ENCODE results near the gene AGTPBP1.
A peak's percentile ranks its signal among the peaks of the same experiment; 100 is the strongest.

The AGTPBP1 gene

DNA sequence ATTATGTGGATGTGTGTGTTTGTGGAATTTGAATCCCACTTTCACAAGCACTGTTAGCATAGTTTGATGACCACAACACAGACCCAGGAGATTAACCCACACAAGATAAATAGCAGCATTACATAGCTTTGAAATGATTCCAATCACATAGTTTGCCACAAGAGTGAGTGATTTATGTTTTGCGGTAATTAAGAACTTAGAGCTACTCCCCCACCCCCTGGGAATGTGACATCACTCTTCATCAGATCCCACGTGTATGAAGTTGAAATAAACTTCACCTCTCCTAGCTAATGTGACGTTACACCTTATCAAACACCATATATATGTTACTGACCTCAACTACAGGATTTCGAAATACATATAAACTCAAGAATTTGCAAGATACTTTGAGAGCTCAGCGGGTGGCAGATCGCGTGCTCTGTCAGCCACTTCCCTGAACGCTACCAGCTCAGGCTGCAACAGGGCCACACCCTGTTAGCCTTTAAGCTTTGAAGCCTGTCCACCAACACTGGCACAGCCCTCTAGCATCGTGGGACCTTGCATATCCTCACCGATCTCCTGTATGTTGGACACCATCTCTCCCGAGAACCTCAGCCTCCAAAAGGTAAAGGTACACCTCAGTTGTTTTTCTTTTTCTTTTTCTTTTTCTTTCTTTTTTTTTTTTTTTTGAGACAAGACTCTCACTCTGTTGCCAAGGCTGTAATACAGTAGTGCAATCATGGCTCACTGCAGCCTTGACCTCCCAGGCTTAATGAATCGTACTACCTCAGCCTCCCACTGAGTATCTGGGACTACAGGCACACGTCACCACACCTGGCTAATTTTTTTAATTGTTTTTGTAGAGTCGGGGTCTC lies 1.7 kb upstream of the AGTPBP1 start:
- no peak overlapping the region for H3K4me3 ChIP-seq (ENCODE audit: low read depth, low read length)
- TF ChIP-seq, protein P1, sequence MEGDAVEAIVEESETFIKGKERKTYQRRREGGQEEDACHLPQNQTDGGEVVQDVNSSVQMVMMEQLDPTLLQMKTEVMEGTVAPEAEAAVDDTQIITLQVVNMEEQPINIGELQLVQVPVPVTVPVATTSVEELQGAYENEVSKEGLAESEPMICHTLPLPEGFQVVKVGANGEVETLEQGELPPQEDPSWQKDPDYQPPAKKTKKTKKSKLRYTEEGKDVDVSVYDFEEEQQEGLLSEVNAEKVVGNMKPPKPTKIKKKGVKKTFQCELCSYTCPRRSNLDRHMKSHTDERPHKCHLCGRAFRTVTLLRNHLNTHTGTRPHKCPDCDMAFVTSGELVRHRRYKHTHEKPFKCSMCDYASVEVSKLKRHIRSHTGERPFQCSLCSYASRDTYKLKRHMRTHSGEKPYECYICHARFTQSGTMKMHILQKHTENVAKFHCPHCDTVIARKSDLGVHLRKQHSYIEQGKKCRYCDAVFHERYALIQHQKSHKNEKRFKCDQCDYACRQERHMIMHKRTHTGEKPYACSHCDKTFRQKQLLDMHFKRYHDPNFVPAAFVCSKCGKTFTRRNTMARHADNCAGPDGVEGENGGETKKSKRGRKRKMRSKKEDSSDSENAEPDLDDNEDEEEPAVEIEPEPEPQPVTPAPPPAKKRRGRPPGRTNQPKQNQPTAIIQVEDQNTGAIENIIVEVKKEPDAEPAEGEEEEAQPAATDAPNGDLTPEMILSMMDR (IDR thresholded peaks at IDR 0.05; ENCODE audit: borderline replicate concordance, insufficient read depth, low read depth, low read length) = no peak

DNA sequence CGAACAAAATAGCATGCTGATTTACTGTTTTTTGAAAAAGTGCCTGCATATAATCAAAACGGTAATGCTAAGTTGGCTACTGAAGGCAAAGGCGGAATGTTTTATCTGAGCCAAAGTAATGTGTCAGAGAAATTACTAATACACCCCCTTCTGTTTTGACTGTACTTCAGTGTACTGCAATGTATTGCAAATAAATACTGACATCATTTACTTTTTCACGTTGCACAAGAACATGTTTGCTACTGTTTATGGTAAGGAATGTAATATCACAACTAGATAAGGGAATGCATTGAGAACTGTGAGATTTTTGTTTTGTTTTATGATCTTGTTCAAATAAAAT lies 813 bp upstream of the AGTPBP1 start:
- H3K4me3 ChIP-seq (ENCODE audit: low read depth, low read length) = peak overlapping the region; percentile 64
- TF ChIP-seq, protein P1 (IDR thresholded peaks at IDR 0.05; ENCODE audit: borderline replicate concordance, insufficient read depth, low read depth, low read length) = no peak

DNA sequence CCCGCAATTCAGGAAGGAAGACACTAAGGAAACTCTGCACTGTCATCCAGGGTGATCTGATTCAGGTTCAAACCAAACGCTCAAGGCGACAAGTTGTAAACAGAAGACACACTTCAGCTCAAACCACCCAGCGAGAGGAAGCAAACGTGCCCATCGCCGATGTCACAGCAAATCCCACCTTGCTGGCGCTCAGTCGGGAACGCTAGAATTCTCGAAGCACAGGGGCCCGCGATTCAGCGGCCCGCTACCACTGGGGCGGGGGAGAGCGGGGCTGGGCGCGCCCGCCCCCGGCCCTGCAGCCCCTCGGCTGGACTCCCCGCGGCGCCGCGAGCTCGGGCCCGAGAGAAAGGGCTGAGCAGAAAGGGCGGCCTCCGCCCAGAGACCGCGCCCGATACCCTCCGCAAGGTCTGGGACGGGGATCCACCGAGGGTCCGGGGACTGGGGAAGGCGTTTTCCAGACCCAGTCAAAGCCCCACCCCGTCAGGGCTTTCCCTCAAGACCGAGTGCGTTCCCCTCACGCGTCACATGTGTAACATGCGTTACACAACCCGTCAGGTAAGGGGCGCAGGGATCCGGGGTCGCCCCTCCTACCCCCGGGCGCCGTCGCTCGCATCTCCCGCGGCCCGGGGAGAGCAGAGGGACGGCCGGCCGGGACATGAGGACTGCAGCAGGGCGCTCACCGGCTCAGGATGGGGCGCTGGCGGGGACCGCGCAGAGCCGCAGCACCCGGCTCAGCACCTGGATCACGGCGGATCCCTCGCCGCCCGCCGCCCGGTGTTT lies 469 bp downstream of the AGTPBP1 start:
- peak overlapping the region; percentile 90 for H3K4me3 ChIP-seq (ENCODE audit: low read depth, low read length)

DNA sequence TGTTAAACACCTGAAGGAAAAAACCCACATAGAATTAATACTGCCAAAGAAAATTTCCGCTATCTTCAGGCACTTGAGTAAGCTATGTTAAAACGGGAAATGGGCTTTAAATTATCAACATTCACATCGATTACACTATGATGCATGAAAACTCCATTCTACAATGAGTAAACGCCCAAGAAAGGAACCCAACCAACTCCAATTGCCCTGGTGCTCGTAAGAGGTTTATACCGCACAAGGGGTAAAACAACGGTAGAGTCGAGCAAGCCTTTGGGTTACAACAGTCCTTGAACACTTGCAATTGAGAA lies 1.0 kb downstream of the AGTPBP1 start:
- H3K4me3 ChIP-seq (ENCODE audit: low read depth, low read length) = peak overlapping the region; percentile 90
- TF ChIP-seq, protein P1 (IDR thresholded peaks at IDR 0.05; ENCODE audit: borderline replicate concordance, insufficient read depth, low read depth, low read length) = no peak

More for the DNA sequence above, 469 bp downstream of the AGTPBP1 start:
- TF ChIP-seq, protein P1 (IDR thresholded peaks at IDR 0.05; ENCODE audit: borderline replicate concordance, insufficient read depth, low read depth, low read length) = no peak

DNA sequence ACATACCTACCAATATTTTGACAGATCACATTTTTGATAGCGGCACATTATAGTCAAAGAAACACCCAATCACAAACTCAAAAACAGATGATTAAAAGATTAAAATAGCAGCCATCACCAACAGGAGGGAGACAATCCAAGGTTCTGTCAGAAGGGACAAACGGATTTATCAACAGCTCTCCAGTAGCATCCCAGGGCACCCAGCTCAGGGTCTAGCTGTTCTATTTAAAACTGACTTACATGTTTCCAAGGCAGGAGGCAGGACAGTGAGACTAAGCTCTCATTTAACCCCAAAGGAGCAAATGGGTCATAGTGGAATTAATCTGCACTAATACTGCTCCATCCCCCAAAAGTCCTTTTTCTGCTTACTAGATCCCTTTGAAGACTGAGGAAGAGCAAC lies 3.2 kb downstream of the AGTPBP1 start:
- TF ChIP-seq, protein P1 (IDR thresholded peaks at IDR 0.05; ENCODE audit: borderline replicate concordance, insufficient read depth, low read depth, low read length) = no peak
- H3K4me3 ChIP-seq (ENCODE audit: low read depth, low read length) = no peak overlapping the region

DNA sequence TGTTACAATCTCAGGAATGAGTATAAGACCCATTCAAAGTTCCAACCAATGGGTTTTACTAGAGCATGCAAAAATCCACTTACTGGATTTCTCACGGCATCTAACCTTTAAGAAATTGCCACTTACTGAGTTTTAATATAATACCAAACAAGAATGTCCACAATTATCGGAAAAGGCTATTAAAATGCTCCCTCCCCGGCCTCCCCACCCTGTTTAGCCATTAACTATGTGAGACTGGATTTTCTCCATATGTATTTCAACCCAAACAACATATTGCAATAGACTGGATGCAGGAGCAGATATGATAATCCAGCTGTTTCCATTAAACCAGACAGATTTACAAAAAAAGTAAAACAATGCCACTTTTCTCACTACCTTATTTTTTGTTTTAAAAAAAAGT lies 4.1 kb downstream of the AGTPBP1 start:
- no peak overlapping the region for H3K4me3 ChIP-seq (ENCODE audit: low read depth, low read length)
- TF ChIP-seq, protein P1 (IDR thresholded peaks at IDR 0.05; ENCODE audit: borderline replicate concordance, insufficient read depth, low read depth, low read length) = no peak
